Left renal cortex interstitium (tissue), 4 donors: Measurements from ENCODE around the gene IPO11. TPM values are rescaled to one million over a fixed set of nuclear protein-coding genes. Genes with fewer than 3 reads are reported as not detected.

Source experiments
- DNase-seq, 4 donors: peaks; one replicate each; pipeline ENCODE4 v3.0.0-alpha.2; 2013; ENCODE audit warnings: low read depth in 4 of 4, low spot score in 2 of 4, missing footprints in 1 of 4
- polyA plus RNA-seq, 4 donors: library from polyadenylated mRNA; unstranded; fragments of 120-200 nt; gene quantifications; one replicate each; pipeline ENCODE4 v1.2.1, GENCODE V29; 2013; ENCODE audit not compliant: insufficient read length in 4 of 4

Gene IPO11
- polyA plus RNA-seq, 4 donors, result 30.5 to 39.3 (median 36.7) TPM

DNA sequence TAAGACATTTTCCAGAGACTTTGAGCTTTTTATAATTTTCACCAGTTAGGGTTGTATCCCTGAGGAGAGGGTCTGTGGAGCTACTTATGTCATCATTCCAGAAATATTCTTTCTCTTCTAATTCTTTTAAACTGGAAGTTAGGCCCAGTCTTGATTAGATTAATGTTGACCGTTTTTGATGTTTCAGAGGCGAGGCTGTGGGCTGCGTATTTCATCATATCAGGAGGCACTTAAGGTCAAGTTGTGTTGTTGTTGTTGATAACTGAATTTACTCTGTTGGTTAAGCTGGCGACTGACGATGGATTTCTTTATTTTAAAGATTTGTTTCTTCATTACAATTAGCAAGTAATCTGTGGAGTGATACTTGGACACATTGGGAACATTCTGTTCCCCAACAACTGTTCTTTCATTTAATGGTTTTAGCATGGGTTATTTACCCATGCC is 20.1 kb downstream of the IPO11 start:
- DNase-seq, result no peak

DNA sequence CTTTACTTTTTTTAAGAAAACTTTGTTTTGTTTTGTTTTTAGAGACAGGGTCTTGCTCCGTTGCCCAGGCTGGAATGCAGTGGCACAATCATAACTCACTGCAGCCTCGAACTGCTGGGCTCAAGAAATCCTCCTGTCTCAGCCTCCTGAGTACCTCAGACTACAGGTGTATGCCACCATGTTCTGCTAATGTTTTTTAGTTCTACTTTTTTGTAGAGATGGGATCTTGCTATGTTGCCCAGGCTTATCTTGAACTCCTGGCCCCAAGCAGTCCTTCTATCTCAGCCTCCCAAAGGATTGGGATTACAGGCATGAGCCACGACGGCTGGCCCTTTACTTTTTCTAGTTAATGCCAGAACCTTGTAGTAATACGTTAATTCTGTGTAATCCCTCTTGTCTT is 36.0 kb downstream of the IPO11 start:
- no peak for DNase-seq

DNA sequence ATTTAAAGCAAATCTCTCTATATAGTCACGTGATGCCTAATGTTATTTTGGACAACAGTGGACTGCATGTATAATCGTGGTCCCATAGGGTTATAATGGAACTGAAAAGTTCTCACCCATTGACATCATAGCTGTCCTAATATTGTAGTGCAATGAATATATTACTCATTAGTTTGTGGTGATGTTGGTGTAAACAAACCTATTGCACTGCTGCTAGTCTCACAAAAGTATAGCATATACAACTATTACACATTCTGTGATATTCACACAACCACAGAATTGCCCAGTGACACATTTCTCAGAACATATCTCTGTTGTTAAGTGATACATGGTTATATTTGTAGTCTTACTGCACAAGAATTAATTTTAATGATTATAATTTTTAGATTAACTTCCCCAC is 37.7 kb downstream of the IPO11 start:
- DNase-seq, result no peak

DNA sequence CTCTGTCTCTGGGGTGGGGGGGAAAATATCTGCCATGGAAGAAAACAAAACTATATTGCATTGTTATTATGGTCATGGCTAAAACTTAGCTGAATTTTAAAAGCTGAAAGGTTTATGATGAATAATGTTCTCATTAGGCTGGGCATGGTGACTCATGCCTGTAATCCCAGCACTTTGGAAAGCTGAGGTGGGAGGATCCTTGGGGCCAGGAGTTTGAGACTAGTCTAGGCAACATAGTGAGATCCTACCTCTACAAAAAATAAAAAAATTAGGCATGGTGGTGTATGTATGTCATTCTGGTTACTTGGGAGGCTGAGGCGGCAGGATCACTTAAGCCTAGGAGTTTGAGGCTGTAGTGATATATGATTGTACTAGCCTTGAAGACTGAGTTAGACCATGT is 44.5 kb downstream of the IPO11 start:
- DNase-seq, result no peak

DNA sequence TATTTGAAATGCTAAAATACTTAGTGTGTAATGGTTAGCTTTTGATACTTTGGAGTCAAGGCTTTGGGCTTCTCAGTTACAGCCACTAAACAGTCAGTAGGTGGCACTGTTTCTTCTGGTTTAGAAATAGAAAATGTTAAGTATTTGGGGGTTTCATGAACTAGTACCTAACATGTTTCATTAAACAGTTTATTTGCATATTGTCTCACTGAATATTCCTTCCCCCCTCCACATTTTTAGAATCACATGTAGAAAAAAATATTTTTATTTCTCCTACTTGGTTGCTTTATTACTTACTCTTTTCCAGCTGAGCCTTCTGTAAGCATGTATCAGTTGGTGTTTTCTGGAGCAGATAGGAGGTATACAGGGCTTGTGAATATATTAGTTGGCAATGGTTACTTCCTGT is 48.0 kb downstream of the IPO11 start:
- DNase-seq, result peak in 3 of 4 donors; percentile 26 to 29 (median 27)

DNA sequence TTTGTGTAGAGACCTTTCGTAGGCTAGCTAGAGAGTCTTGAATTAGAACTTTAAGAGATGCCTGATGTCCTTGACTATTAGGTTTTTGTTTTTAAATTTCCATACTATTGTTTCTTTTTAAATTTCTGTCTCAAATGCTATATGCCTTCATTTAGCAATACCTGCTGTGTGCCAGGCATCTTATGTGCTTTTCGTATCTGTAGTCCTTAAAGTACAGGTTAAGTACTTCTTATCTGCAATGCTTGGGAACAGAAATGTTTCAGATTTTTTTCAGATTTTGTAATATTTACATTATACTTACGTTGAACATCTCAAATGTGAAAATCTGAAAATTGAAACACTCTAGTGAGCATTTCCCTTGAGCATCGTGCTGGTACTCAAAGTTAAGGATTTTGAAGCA is 49.0 kb downstream of the IPO11 start:
- no peak for DNase-seq

DNA sequence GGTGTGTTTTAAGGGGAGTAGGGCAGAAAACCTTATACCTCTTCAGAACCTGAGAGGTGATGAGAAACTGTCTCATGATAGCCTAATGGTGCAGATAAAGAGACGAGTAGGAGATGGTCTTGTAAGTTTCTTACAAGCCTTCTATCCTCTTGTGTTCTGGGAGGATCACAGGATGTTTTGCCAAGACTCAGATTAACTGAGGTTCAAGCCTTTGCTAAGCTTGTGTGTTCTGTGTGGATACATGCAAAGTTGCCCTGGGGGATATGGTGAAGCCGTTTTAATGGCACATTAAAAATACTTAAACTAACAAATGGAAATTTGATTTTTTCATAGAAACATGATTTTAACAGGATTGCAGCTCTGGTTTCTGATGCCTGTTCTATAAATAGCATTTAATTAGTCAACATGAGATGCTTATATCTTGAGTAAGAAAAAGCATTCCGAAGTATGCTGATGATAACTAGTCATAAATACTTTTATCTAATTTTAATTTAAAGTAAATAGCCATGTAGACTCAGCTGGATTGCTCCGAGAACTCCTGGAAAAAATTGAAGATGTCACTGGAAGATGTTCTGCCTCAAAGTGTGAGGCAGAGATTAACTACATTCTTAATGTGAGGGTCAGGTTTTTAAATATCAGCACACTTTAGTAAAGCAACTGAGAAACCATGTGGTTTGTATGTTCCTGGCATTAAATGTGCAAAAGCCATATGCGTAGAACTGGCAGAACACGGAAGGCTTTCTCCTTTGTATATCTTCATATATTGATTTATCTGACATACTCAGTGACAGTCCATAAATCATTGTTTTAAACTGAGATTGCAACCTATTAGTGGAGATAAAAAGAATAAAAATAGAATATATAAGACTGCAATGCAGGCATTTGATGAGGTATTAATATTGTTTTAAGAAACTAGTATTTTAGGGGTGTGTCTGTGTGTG is 53.7 kb downstream of the IPO11 start:
- no peak for DNase-seq

DNA sequence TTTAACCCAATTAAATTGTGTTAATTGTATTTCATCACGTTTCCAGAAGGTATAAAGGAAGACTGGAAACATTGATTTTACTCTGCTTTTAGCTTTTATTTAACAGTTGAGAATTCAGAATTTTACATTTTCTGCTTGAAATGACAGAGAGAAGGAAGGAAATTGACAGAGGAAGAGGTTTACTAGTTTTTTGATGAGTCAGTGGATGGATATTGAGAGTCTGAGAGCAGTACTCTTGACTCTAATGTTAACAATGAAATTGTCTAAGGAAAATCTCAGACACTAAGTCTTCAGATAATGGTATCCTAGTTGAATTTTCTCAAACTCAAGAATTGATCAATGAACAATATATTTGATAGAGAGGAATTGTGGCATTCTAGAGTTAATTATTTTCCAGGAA is 60.6 kb downstream of the IPO11 start:
- no peak for DNase-seq

DNA sequence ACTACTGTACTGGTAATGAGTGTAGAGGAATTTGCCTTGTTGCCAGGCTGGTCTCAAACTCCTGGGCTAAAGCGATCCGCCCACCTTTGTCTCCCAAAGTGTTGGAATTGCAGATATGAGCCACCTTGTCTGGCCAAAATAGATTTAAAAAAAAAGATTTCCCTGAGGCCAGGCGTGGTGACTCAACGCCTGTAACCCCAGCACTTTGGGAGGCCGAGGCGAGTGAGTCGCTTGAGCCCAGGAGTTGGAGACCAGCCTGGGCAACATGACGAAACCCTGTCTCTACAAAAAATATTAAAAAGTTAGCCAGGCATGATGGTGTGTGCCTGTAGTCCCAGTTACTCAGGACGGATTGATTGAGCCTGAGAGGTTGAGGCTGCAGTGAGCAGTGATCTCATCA is 62.5 kb downstream of the IPO11 start:
- DNase-seq, result no peak

DNA sequence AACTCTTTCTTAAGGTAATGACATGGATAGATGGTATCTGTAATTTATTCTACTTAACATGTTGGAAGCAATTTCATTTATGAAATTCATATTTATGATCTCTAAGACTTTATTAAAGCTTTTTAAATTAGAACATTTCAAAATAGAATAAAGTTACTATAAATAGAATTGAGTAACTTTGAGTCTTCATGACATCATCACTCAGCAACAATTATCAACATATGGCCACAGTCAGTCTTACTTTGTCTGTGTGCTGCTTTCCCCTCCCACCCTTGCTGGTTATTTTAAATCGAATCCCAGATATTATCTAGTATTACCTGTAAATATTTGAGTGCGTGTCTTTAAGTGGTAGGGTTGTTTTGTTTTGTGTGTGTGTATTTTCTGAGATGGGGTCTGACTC is 65.2 kb downstream of the IPO11 start:
- no peak for DNase-seq

DNA sequence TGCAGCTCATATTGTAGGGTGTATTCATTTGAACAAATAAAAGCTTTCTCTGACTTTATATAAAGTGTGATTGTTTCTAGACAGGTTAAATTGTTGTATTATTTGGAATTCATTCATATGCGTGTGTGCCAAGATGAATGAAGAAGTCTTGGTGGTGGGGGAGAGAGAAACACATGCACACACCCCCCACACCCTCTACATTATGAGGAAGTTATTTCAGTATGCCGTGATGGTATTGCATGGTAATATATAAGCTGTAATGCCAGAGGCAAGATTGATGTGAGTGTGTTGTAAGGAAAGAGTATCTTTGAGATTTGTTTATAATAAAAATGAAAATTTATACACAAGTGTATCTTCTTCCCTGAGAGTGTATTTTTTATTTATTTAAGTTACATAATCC is 71.0 kb downstream of the IPO11 start:
- no peak for DNase-seq

DNA sequence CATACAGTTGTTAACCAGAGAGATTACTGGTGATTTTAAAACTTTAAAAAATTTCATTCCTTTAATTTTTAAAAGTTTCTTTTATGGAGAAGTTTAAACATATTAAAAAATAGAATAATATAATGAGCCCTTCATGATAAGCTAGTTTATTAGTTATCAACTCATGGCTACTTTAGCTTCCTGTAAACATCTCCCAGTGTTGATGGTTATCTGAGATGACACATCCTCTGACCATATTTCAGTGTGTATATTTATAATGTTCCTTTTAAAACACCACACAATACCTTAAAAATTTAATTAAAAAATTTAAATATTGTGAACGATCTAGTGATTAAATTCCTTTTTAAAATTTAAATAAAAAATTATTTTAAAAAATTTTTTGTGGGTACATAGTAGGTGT is 74.1 kb downstream of the IPO11 start:
- no peak for DNase-seq

DNA sequence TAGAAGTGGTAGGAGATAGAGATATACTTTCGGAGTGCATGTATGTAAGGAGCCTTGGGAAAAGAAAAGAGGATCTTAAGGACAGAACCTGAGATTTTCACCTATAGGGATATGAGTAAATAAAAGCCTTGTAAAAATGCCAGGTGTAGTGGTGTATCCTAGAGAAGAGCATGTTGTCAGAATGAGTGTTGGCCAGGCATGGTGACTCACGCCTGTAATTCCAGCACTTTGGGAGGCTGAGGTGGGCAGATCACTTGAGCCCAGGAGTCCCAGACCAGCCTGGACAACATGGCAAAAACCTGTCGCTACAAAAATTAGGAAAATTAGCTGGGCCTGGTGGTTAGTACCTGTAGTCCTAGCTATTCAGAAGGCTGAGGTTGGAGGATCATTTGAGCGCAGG is 76.0 kb downstream of the IPO11 start:
- DNase-seq, result no peak

DNA sequence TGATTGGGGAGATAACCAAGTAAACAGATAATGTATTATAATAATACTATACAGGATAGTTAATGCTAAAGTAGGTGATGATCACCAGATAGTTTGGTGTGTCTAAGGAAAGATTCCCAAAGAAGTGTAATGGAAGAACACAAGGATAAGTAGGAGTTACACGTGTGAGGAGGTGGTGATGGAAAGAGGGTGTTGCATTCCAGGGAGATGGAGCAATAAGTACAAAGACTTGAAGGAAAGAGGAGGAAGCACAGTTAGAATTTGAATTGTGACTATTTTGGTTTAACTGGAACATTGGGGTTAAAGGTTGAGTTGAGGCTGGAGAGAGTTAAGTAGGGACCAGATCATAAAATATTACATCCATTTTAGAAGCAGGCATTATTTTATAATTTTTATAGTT is 76.9 kb downstream of the IPO11 start:
- DNase-seq, result no peak

DNA sequence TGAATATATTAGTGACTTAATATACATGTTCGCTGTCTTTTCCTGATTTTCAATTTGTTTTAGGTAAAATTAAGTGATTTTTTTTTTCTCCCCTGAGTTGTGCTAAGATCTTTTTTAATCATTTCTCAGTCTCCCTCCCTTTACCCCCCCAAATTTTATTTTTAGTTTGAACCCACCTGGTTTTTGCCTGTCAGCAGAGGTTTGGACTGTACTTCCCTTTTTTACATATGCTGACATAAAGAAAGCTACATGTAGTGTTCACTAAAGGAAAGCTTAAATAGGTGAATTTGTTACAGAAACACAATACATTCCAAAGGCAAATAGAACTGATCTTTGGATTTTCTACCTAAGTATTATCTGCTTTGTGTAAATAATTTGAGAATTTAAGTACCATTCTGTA is 82.2 kb downstream of the IPO11 start:
- DNase-seq, result no peak

DNA sequence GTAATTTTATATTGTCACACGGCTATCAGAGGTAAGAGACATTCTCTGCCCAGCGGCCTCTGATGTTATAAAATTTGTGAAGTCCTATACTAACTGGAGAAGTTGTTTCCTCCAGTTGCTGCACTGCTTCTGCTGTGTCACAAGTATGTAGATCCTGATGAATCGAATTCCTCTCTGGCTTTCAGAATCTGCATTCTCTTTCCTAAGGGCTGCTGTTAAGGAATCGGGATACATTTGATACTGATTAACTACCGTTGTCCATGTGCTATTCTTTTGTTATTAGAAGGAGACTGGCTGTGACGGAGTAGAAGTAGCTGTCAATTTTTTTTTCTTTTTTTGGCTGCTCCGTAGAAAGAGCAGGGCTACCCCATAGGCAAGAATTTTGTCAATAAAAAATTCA is 84.3 kb downstream of the IPO11 start:
- no peak for DNase-seq

DNA sequence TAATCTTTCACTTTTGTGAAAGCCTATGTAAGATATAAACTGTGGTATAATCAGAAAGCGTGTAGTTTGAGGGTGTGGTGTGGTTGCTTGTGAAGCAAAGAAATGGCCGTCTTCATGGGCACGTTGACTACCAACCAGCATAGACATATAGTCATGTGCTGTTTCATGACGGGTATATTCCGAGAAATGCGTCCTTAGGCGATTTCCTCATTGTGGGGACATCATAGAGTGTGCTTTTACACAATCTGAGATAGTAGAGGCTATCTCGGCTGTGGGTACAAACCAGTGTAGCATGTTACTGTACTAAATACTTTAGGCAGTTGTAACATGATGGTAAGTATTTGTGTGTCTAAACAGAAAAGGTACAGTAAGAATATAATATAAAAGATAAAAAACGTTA is 86.4 kb downstream of the IPO11 start:
- DNase-seq, result no peak

DNA sequence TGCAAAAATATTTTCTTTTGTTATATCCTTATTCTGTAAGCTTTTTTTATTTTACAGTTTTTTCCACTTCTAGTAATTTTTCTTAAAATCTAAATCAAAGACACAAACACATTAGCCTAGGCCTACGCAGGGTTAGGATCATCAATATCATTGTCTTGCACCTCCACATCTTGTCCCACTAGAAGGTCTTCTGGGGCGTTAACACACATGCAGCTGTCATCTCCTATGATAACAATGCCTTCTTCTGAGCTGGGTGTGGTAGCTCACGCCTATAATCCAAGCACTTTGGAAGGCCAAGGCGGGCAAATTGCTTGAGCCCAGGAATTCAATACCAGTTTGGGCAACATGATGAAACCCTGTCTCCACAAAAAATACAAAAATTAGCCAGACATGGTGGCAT is 87.2 kb downstream of the IPO11 start:
- DNase-seq, result no peak

DNA sequence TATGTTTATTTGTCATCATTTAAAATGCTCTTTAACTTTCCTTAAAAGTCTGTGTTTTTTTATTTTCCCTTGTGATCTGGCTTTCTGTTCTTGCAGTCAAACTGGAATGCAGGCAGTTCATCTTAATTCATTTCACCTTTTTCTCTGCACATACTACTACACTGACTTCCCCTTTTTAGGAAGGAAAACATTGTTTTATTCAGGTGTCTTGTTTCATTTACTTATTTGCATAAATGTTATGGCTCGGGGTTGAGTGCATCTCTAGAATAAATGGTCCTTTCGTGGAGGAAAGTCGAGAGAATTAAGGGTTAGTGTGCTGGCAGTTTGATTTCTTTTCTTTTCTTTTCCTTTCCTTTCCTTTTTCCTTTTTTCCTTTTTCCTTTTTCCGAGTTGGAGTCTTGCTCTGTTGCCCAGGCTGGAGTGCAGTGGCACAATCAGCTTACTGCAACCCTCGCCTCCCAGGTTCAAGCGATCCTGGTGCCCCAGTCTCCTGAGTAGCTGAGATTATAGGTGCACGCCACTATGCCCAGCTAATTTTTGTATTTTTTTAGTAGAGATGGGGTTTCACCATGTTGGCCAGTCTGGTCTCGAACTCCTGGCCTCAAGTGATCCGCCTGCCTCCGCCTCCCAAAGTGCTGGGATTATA is 90.0 kb downstream of the IPO11 start:
- no peak for DNase-seq

DNA sequence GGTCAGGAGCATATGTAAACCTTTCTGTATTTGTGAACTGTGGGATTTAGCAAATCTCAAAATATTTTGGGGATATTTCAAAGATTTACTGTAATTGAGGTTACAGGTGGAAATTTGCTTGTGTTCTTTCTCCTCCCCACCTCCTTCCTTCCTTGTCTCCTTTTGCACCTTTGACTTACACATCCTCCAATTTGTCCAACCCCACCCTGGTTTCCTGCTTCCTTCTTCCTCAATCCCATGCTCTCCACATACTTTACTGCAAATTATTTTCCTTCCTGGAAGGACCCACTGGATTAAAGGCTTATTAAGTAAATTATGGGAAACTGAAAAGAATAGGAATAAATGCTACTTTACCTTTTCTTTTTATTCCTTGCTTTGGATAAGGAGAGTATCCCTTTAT is 91.6 kb downstream of the IPO11 start:
- no peak for DNase-seq

DNA sequence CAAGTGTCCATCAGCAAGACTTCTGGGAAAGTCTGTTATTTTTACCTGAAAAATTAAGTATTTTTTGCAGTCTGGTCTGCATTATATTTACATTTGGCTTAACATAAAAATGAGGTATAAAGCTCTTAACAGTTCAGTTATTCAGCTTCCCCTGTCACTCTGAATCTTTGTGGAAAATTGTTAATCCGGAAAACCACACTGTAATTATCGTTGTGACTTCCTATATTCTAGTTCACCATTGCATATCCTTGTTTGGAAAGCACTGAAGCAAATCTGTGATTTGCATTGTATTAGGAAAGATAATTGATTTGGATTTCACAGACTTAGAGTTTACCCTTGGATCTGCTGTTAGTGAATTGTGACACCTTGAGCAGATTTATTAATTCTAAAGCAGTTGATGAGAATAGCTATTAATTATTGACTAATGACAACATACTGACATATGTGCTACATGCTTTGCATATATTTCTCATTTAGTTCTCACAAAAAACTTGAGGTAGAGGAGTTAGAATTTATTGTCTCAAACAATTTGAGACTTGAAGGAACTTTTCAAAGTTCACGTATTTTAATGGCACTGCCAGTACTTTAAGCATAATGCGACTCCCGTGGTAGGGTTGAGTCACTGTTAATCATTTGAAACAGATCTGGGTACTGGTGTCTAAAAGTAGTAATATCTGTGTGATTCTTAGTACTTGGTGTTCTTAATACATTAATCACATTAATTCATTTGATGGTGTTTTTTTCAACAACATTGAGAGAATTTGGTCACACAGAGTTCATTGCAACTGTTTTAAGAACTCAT is 94.3 kb downstream of the IPO11 start:
- DNase-seq, result no peak
